Left ventricle myocardium inferior (tissue), 1 donor: ENCODE data around the gene P2RX6. TPM values are rescaled to one million over a fixed set of nuclear protein-coding genes. Genes with fewer than 3 reads are reported as not detected.

Experiments used
- DNase-seq: peaks from one replicate; pipeline ENCODE4 v3.0.0-alpha.2; 2020
- H3K27ac ChIP-seq: fragments of 200-600 bp; replicated peaks from 2 replicates; pipeline ENCODE4 v1.8.0; 2021
- H3K27me3 ChIP-seq: fragments of 200-600 bp; 2 replicates; pipeline ENCODE4 v1.8.0; 2021; ENCODE audit warnings: low read depth
- H3K36me3 ChIP-seq: fragments of 200-600 bp; 2 replicates; pipeline ENCODE4 v1.8.0; 2021
- H3K4me1 ChIP-seq: fragments of 200-600 bp; 2 replicates; pipeline ENCODE4 v1.8.0; 2021
- H3K4me3 ChIP-seq: fragments of 200-600 bp; 2 replicates; pipeline ENCODE4 v1.8.0; 2021; ENCODE audit warnings: mild to moderate bottlenecking, moderate library complexity
- H3K9me3 ChIP-seq: fragments of 200-600 bp; replicated peaks from 2 replicates; pipeline ENCODE4 v1.8.0; 2021
- CTCF ChIP-seq: fragments of 200-600 bp; IDR thresholded peaks from 2 replicates; pipeline ENCODE4 v1.8.0; 2021; ENCODE audit warnings: antibody characterized with exemption, mild to moderate bottlenecking, borderline replicate concordance
- intact Hi-C: fragments of 100-400 bp; cut with micrococcal nuclease; formaldehyde crosslinking; loops from one replicate; pipeline ENCODE4 v1.11.0; 2022
- total RNA-seq: library from RNA; stranded (reverse); fragmentation: NEBNext Ultra II Directional; extraction: Animal tissue kit (Norgen Biotek cat#: 25700); gene quantifications from one replicate; pipeline ENCODE4 v1.2.1, GENCODE V29; 2021
- donor health status: DM: no; HTN: yes; CAD: no; lungs with severe emphysema.

P2RX6 gene
- total RNA-seq, 1 donor from 2014 or later: 3.5 TPM

- H3K36me3 ChIP-seq: no peaks in the 10 kb centered on the region
- H3K4me1 ChIP-seq: peaks cover 8% of the 10 kb centered on the region
- H3K4me3 ChIP-seq: no peak overlapping the region
- no peaks in the 10 kb centered on the region for H3K27me3 ChIP-seq
- no peak overlapping the region for H3K27ac ChIP-seq
- intact Hi-C loops: no loop called here
- no peaks in the 10 kb centered on the region for H3K9me3 ChIP-seq
- no peak for DNase-seq
- TF ChIP-seq CTCF: no peak
Measured at GRCh38 chr22:21022955-21023614, 8.1 kb downstream of the P2RX6 start.

DNA sequence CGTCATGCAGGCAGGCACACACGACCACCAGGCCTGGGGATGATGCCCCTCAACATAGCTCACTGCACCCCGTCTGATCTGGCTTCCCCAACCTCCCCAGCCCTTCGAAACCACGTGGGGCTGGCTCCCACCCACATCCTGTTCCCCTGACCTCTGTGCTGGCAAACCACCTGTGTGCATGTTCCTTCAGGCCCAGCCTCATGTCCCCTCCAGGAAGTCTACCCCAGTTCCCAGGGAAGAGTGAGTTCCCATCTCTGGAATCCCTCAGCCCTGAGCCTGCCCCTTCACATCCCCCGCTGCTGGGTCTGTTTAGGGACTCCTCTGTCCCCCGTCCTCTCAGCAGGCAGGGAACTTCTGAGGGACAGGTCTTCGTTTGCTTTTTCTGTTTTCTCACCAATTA is 10.3 kb downstream of the P2RX6 start:
- H3K4me3 ChIP-seq: no peak overlapping the region
- no peaks in the 10 kb centered on the region for H3K9me3 ChIP-seq
- no peaks in the 10 kb centered on the region for H3K36me3 ChIP-seq
- DNase-seq: no peak
- intact Hi-C loops: no loop called here
- peaks cover 19% of the 10 kb centered on the region for H3K27me3 ChIP-seq
- H3K4me1 ChIP-seq: peaks cover 8% of the 10 kb centered on the region
- H3K27ac ChIP-seq: no peak overlapping the region
- no peak for TF ChIP-seq CTCF

- no peaks in the 10 kb centered on the region for H3K36me3 ChIP-seq
- no peak overlapping the region for H3K4me3 ChIP-seq
- no peaks in the 10 kb centered on the region for H3K9me3 ChIP-seq
- no peak for DNase-seq
- no peak overlapping the region for H3K27ac ChIP-seq
- TF ChIP-seq CTCF: no peak
- peaks cover 27% of the 10 kb centered on the region for H3K27me3 ChIP-seq
- peaks cover 8% of the 10 kb centered on the region for H3K4me1 ChIP-seq
- intact Hi-C loops: no loop called here
Measured at GRCh38 chr22:21025763-21026755, 11.1 kb downstream of the P2RX6 start.

GRCh38 chr22:21026783-21027692 is 12.1 kb downstream of the P2RX6 start:
- Histone ChIP-seq H3K4me1 (peaks cover 12% of the 10 kb centered on the region), H3K9me3 (no peaks in the 10 kb centered on the region), H3K27me3 (peaks cover 37% of the 10 kb centered on the region), H3K36me3 (no peaks in the 10 kb centered on the region), H3K4me3 (no peak overlapping the region), H3K27ac (no peak overlapping the region)
- intact Hi-C loops: no loop called here
- DNase-seq: peak; percentile 49
- no peak for TF ChIP-seq CTCF
